H9 (cell line): ENCODE results near the gene PFDN5. TPM values are rescaled to one million over a fixed set of nuclear protein-coding genes. Genes with fewer than 3 reads are reported as not detected.

Experiments
- DNase-seq: peaks from one replicate; pipeline ENCODE4 v3.0.0-alpha.2; 2017
- H2AFZ ChIP-seq: one replicate; pipeline ENCODE4 v1.6.1; 2013; ENCODE audit warnings: mild to moderate bottlenecking, low read length, control low read depth, moderate library complexity
- H2AK5ac ChIP-seq: 2 replicates; pipeline ENCODE4 v1.6.1; 2013; ENCODE audit warnings: low read length, control low read depth, mixed read lengths; ENCODE audit not compliant: insufficient read length
- H2BK120ac ChIP-seq: one replicate; pipeline ENCODE4 v1.6.1; 2013; ENCODE audit warnings: low read depth, mild to moderate bottlenecking, low read length, control low read depth, inconsistent platforms; ENCODE audit not compliant: poor library complexity, severe bottlenecking
- H2BK12ac ChIP-seq: 2 replicates; pipeline ENCODE4 v1.6.1; 2013; ENCODE audit warnings: low read length, control low read depth, mixed read lengths, low read depth; ENCODE audit not compliant: insufficient read length
- H2BK15ac ChIP-seq: 2 replicates; pipeline ENCODE4 v1.6.1; 2013; ENCODE audit warnings: low read depth, low read length, control low read depth
- H2BK20ac ChIP-seq: one replicate; pipeline ENCODE4 v1.6.1; 2013; ENCODE audit warnings: low read depth, mild to moderate bottlenecking, low read length, control low read depth, inconsistent platforms; ENCODE audit not compliant: poor library complexity, severe bottlenecking
- H2BK5ac ChIP-seq: 2 replicates; pipeline ENCODE4 v1.6.1; 2013; ENCODE audit warnings: low read length, control low read depth, mixed read lengths; ENCODE audit not compliant: insufficient read length
- H3K14ac ChIP-seq: 2 replicates; pipeline ENCODE4 v1.6.1; 2013; ENCODE audit warnings: low read length, control low read depth; ENCODE audit not compliant: insufficient read depth
- H3K18ac ChIP-seq: 2 replicates; pipeline ENCODE4 v1.6.1; 2013; ENCODE audit warnings: low read depth, mild to moderate bottlenecking, mixed read lengths, low read length, control low read depth; ENCODE audit not compliant: insufficient read length
- H3K23ac ChIP-seq: 2 replicates; pipeline ENCODE4 v1.6.1; 2013; ENCODE audit warnings: low read length, control low read depth, mixed read lengths, low read depth; ENCODE audit not compliant: insufficient read length
- H3K23me2 ChIP-seq: 2 replicates; pipeline ENCODE4 v1.6.1; 2013; ENCODE audit warnings: low read depth, mild to moderate bottlenecking, mixed read lengths, low read length, control low read depth; ENCODE audit not compliant: insufficient read length, poor library complexity, severe bottlenecking
- H3K27ac ChIP-seq: 2 replicates; pipeline ENCODE4 v1.5.1; 2013; ENCODE audit warnings: low read length, control low read depth, mixed read lengths, low read depth; ENCODE audit not compliant: insufficient read length
- H3K27me3 ChIP-seq: 2 replicates; pipeline ENCODE4 v1.6.1; 2013; ENCODE audit warnings: low read length, control low read depth, inconsistent platforms; ENCODE audit not compliant: insufficient read depth
- H3K4ac ChIP-seq: 2 replicates; pipeline ENCODE4 v1.6.1; 2013; ENCODE audit warnings: low read depth, mild to moderate bottlenecking, control low read depth, inconsistent platforms, low read length, moderate library complexity
- H3K4me1 ChIP-seq: 2 replicates; pipeline ENCODE4 v1.6.1; 2013; ENCODE audit warnings: low read length, control low read depth, inconsistent platforms; ENCODE audit not compliant: insufficient read depth
- H3K4me2 ChIP-seq: 2 replicates; pipeline ENCODE4 v1.6.1; 2013; ENCODE audit warnings: low read length, control low read depth, mixed read lengths; ENCODE audit not compliant: insufficient read length, insufficient read depth
- H3K56ac ChIP-seq: 2 replicates; pipeline ENCODE4 v1.6.1; 2013; ENCODE audit warnings: low read depth, mild to moderate bottlenecking, mixed read lengths, low read length, control low read depth; ENCODE audit not compliant: insufficient read length
- H3K79me1 ChIP-seq: 2 replicates; pipeline ENCODE4 v1.6.1; 2013; ENCODE audit warnings: low read depth, mild to moderate bottlenecking, moderate library complexity, low read length, control low read depth, inconsistent platforms; ENCODE audit not compliant: insufficient read depth, poor library complexity, severe bottlenecking
- H3K79me2 ChIP-seq: 2 replicates; pipeline ENCODE4 v1.6.1; 2013; ENCODE audit warnings: low read length, control low read depth, inconsistent platforms; ENCODE audit not compliant: insufficient read depth
- H3K9ac ChIP-seq: 2 replicates; pipeline ENCODE4 v1.6.1; 2013; ENCODE audit warnings: low read length, control low read depth, mixed read lengths; ENCODE audit not compliant: insufficient read length; ENCODE audit errors: extremely low read depth
- H3K9me3 ChIP-seq: one replicate; pipeline ENCODE4 v1.6.1; 2013; ENCODE audit warnings: low read depth, low read length, inconsistent platforms; ENCODE audit not compliant: control insufficient read depth
- H3T11ph ChIP-seq: one replicate; pipeline ENCODE4 v1.6.1; 2013; ENCODE audit warnings: mild to moderate bottlenecking, low read length, control low read depth, inconsistent platforms
- H4K20me1 ChIP-seq: one replicate; pipeline ENCODE4 v1.6.1; 2013; ENCODE audit not compliant: control insufficient read depth, insufficient read length, insufficient read depth
- H4K5ac ChIP-seq: 2 replicates; pipeline ENCODE4 v1.6.1; 2013; ENCODE audit warnings: low read depth, mild to moderate bottlenecking, mixed read lengths, low read length, control low read depth; ENCODE audit not compliant: insufficient read length
- H4K8ac ChIP-seq: replicated peaks from 2 replicates; pipeline ENCODE4 v1.6.1; 2013; ENCODE audit warnings: low read length, control low read depth, mixed read lengths, low read depth; ENCODE audit not compliant: insufficient read length
- H4K91ac ChIP-seq: 2 replicates; pipeline ENCODE4 v1.6.1; 2013; ENCODE audit warnings: low read depth, mild to moderate bottlenecking, moderate library complexity, mixed read lengths, low read length, control low read depth; ENCODE audit not compliant: insufficient read length
- H3K27ac Mint-ChIP-seq, 3 experiments: 2 replicates in 2 of 3; 3 replicates in 1 of 3; pipeline ENCODE4 v1.8.0; 2020 to 2021; ENCODE audit warnings: mixed read lengths in 3 of 3, mild to moderate bottlenecking in 1 of 3, moderate library complexity in 1 of 3
- H3K27me3 Mint-ChIP-seq: 2 replicates; pipeline ENCODE4 v1.8.0; 2021; ENCODE audit warnings: low read depth, mild to moderate bottlenecking, moderate library complexity, mixed read lengths
- H3K36me3 Mint-ChIP-seq, 3 experiments: 2 replicates in 2 of 3; 3 replicates in 1 of 3; pipeline ENCODE4 v1.8.0; 2020 to 2021; ENCODE audit warnings: low read depth in 3 of 3, mixed read lengths in 3 of 3; ENCODE audit not compliant: insufficient read depth in 1 of 3
- H3K4me1 Mint-ChIP-seq, 2 experiments: 2 replicates each; pipeline ENCODE4 v1.8.0; 2020; ENCODE audit warnings: mixed read lengths in 2 of 2
- H3K4me3 Mint-ChIP-seq, 2 experiments: 2 replicates in 1 of 2; 3 replicates in 1 of 2; pipeline ENCODE4 v1.8.0; 2020 to 2021; ENCODE audit warnings: mild to moderate bottlenecking in 2 of 2, mixed read lengths in 2 of 2, moderate library complexity in 1 of 2
- H3K9me3 Mint-ChIP-seq, 2 experiments: 2 replicates in 1 of 2; 3 replicates in 1 of 2; pipeline ENCODE4 v1.8.0; 2020; ENCODE audit warnings: mild to moderate bottlenecking in 2 of 2, mixed read lengths in 2 of 2, moderate library complexity in 1 of 2
- CTCF ChIP-seq: fragments of 200-600 bp; sonication (generic); conservative IDR thresholded peaks from 3 replicates; pipeline ENCODE4 v1.8.0; 2021; ENCODE audit warnings: antibody characterized with exemption, mild to moderate bottlenecking
- WGBS: extraction: QIAGEN DNeasy Blood & Tissue Kit; methylation state at CpG from one replicate; pipeline ENCODE4 v1.1.7; 2013; ENCODE audit warnings: missing lambda C conversion rate, low lambda C conversion rate, mixed read lengths; ENCODE audit not compliant: insufficient read length; ENCODE audit errors: extremely low coverage; 5-methylcytosine and 5-hydroxymethylcytosine counted together
- total RNA-seq: library from RNA; stranded (reverse); gene quantifications from 2 replicates; pipeline ENCODE4 v1.2.1, GENCODE V29; 2021

PFDN5 gene
- total RNA-seq, 1 experiment from 2014 or later: 285 TPM

- no peak overlapping the region for H2AFZ ChIP-seq
- no peak overlapping the region for H2BK12ac ChIP-seq
- peak overlapping the region; percentile 67 for H3K4me2 ChIP-seq
- H3K36me3 Mint-ChIP-seq: peaks cover 0 to 4% (median 3%) of the 10 kb centered on the region in 3 experiments; a peak in 4 of 7 replicates
- no peaks in the 10 kb centered on the region for H4K20me1 ChIP-seq
- no peak overlapping the region for H3K27ac ChIP-seq
- no peak overlapping the region for H2BK20ac ChIP-seq
- peak overlapping the region in 2 of 3 experiments; percentile 18 to 89; a peak in 1 of 7 replicates for H3K27ac Mint-ChIP-seq
- no peak overlapping the region for H4K91ac ChIP-seq
- H3K14ac ChIP-seq: peak overlapping the region; percentile 52; the same call in 1 of the 2 replicates
- H4K8ac ChIP-seq: no peak overlapping the region
- no peak overlapping the region for H3K9ac ChIP-seq
- H2AK5ac ChIP-seq: no peak overlapping the region
- no peaks in the 10 kb centered on the region for H3K79me2 ChIP-seq
- H3K18ac ChIP-seq: peak overlapping the region; percentile 60
- no peak overlapping the region for H3K4ac ChIP-seq
- peak; percentile 91 for DNase-seq
- H3K27me3 ChIP-seq: peaks cover 13% of the 10 kb centered on the region; the same call in 1 of the 2 replicates
- no peak overlapping the region for H2BK15ac ChIP-seq
- peak; percentile 79 for TF ChIP-seq CTCF
- no peak overlapping the region for H2BK5ac ChIP-seq
- H3K9me3 Mint-ChIP-seq: no peaks in the 10 kb centered on the region; a peak in 1 of 5 replicates
- no peak overlapping the region for H3K56ac ChIP-seq
- no peak overlapping the region for H3T11ph ChIP-seq
- H3K23me2 ChIP-seq: peaks cover 20% of the 10 kb centered on the region
- H3K4me3 Mint-ChIP-seq: peak overlapping the region; percentile 55 to 82
- H3K4me1 Mint-ChIP-seq: peaks cover 29 to 48% of the 10 kb centered on the region in 2 experiments
- peaks cover 71% of the 10 kb centered on the region for H3K27me3 Mint-ChIP-seq
- no CpG with 5 or more reads among the region's 69 CpGs for WGBS
- H3K9me3 ChIP-seq: no peaks in the 10 kb centered on the region
- no peak overlapping the region for H3K23ac ChIP-seq
- no peaks in the 10 kb centered on the region for H3K4me1 ChIP-seq
- H3K79me1 ChIP-seq: no peaks in the 10 kb centered on the region
- H2BK120ac ChIP-seq: no peak overlapping the region
- no peak overlapping the region for H4K5ac ChIP-seq
These were observed 29.6 kb downstream of the PFDN5 start for GRCh38 chr12:53324779-53325510.
